ENCODE results near the gene SRPRA. TPM values are rescaled to one million over a fixed set of nuclear protein-coding genes. Genes with fewer than 3 reads are reported as not detected.

SRPRA gene
- total and polyA plus RNA-seq, 2 donors (not counting 3 experiments of a cell fraction or from before 2014, with no cell fraction given): 104 to 116 TPM

GRCh38 chr11:126293726-126294125, 25.0 kb upstream of the SRPRA start:
- ChIA-PET POLR2A (no interaction called here), CTCF (no interaction called here)
- no peak for FAIRE-seq

More at GRCh38 chr11:126293726-126294125, 25.0 kb upstream of the SRPRA start:
- BruUV-seq (replicated peaks): no TSS peak
- no peaks in the 10 kb centered on the region for H3K4me1 ChIP-seq (ENCODE audit: control insufficient read depth, extremely low read depth, insufficient read depth, low read length)
- H3K9me1 ChIP-seq (replicated peaks; ENCODE audit: control insufficient read depth, extremely low read depth, insufficient read depth, low read length): no peaks in the 10 kb centered on the region
- intact Hi-C loops (cut with micrococcal nuclease) (no loop called here), dilution Hi-C loops (cut with MboI; ENCODE audit: extremely low pct_ligation_motif_present, low sequenced_read_pairs) (no loop called here)
- H2AFZ ChIP-seq (ENCODE audit: low read depth, low read length): no peak overlapping the region
- H3K27ac ChIP-seq (ENCODE audit: insufficient read depth, low read depth, low read length): no peak overlapping the region
- H3K36me3 ChIP-seq (ENCODE audit: control insufficient read depth in 2 of 2, extremely low read depth in 1 of 2, insufficient read depth in 2 of 2, low read length in 2 of 2): peaks cover 2 to 14% of the 10 kb centered on the region in 2 experiments
- no peaks in the 10 kb centered on the region for H3K27me3 ChIP-seq (ENCODE audit: control insufficient read depth in 2 of 2, insufficient read depth in 2 of 2, low read length in 2 of 2)
- no peaks in the 10 kb centered on the region for H3K9me3 ChIP-seq (replicated peaks; ENCODE audit: control insufficient read depth, insufficient read depth, low read length)
- no peak overlapping the region for H3K9ac ChIP-seq (replicated peaks; ENCODE audit: extremely low read depth, insufficient read depth, low read length)
- no peak for DNase-seq (ENCODE audit: low read depth, low spot score)
- H4K20me1 ChIP-seq (replicated peaks; ENCODE audit: control insufficient read depth, extremely low read depth, insufficient read depth, low read length): no peaks in the 10 kb centered on the region
- H3K4me2 ChIP-seq (ENCODE audit: insufficient read depth, low read length): no peak overlapping the region
- no peak for TF ChIP-seq MYC (IDR thresholded peaks at IDR 0.05; ENCODE audit: low read depth, low read length)
- TF ChIP-seq EZH2 (IDR thresholded peaks at IDR 0.05; ENCODE audit: borderline replicate concordance, low read depth, low read length, severe bottlenecking): no peak
- TF ChIP-seq CTCF (IDR thresholded peaks at IDR 0.05; ENCODE audit: extremely low read depth in 1 of 2, insufficient read depth in 1 of 2, low read depth in 1 of 2, low read length in 2 of 2): no peak
- TF ChIP-seq GATA2 (IDR thresholded peaks at IDR 0.05; ENCODE audit: insufficient read depth, insufficient read length, low read depth, low read length): no peak
- no peak for TF ChIP-seq POLR2AphosphoS5 (IDR thresholded peaks at IDR 0.05; ENCODE audit: insufficient read depth, low read depth, low read length)
- TF ChIP-seq FOS (IDR thresholded peaks at IDR 0.05; ENCODE audit: borderline replicate concordance, insufficient read depth, low read length): no peak
- no peak for TF ChIP-seq MAX (IDR thresholded peaks at IDR 0.05; ENCODE audit: insufficient read depth, insufficient read length)
- TF ChIP-seq POLR2A (IDR thresholded peaks at IDR 0.05; ENCODE audit: low read depth, low read length): no peak
- TF ChIP-seq JUN (IDR thresholded peaks at IDR 0.05; ENCODE audit: borderline replicate concordance, insufficient read depth, insufficient read length, low read depth): no peak
- H3K4me3 ChIP-seq (replicated peaks in 1 of 3; ENCODE audit: insufficient read depth in 1 of 3, low read depth in 1 of 3, low read length in 3 of 3): no peak overlapping the region
- no peaks in the 10 kb centered on the region for H3K79me2 ChIP-seq (ENCODE audit: control insufficient read depth, insufficient read depth, low read length)
